Measurements from ENCODE around the gene LIMK2.
A peak's percentile ranks its signal among the peaks of the same experiment; 100 is the strongest.

The LIMK2 gene

GRCh38 chr22:31281733-31282132 is 69.6 kb downstream of the LIMK2 start:
- H3K4me3 ChIP-seq (ENCODE audit: low read depth, low read length), result no peak overlapping the region
- TF ChIP-seq, protein P1, sequence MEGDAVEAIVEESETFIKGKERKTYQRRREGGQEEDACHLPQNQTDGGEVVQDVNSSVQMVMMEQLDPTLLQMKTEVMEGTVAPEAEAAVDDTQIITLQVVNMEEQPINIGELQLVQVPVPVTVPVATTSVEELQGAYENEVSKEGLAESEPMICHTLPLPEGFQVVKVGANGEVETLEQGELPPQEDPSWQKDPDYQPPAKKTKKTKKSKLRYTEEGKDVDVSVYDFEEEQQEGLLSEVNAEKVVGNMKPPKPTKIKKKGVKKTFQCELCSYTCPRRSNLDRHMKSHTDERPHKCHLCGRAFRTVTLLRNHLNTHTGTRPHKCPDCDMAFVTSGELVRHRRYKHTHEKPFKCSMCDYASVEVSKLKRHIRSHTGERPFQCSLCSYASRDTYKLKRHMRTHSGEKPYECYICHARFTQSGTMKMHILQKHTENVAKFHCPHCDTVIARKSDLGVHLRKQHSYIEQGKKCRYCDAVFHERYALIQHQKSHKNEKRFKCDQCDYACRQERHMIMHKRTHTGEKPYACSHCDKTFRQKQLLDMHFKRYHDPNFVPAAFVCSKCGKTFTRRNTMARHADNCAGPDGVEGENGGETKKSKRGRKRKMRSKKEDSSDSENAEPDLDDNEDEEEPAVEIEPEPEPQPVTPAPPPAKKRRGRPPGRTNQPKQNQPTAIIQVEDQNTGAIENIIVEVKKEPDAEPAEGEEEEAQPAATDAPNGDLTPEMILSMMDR (IDR thresholded peaks at IDR 0.05; ENCODE audit: insufficient read depth, low read depth, low read length, missing control alignments), result no peak
- DNase-seq (ENCODE audit: low read depth), result no peak

DNA sequence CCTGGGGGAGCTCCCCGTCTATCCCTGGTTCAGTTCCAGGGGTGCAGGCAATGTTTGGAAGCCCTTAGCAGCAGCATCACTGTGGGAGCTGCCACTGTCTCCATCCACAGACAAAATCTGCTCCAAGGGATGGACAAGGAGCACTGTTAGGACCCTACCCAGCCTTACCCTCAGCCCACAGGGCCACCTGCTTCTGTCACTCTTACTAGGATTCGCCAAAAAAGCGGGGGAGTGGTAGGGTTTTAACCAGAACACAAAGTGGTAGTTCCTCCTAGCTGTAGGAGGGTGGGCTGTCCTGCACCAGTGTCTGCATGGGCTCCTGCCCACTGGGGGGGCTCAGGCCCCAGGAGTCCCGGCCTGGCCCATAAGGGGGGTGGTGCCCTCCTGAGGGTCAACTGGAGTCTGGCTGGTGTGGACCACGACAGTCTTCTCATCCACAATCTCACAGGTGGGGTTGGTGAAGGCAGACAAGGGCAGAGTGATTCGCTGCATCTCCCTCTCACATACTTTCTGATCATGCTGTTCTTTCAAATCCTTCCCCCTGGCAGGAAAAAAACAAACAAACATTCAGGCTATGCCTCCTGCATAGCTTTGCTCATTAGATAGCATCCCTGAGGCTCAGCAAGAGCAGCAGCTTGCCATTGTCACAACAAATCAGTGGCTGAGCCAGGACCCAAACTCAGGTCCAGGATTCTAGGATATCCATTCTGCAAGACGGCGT is 70.8 kb downstream of the LIMK2 start:
- TF ChIP-seq, protein P1 (IDR thresholded peaks at IDR 0.05; ENCODE audit: insufficient read depth, low read depth, low read length, missing control alignments), result no peak
- H3K4me3 ChIP-seq (ENCODE audit: low read depth, low read length), result no peak overlapping the region
- DNase-seq (ENCODE audit: low read depth), result no peak

- H3K4me3 ChIP-seq (ENCODE audit: low read depth, low read length), result no peak overlapping the region
- TF ChIP-seq, protein P1 (IDR thresholded peaks at IDR 0.05; ENCODE audit: insufficient read depth, low read depth, low read length, missing control alignments), result no peak
- no peak for DNase-seq (ENCODE audit: low read depth)
Measured at GRCh38 chr22:31284281-31285155, 72.4 kb downstream of the LIMK2 start.

GRCh38 chr22:31286360-31287255 is 74.5 kb downstream of the LIMK2 start:
- DNase-seq (ENCODE audit: low read depth), result peak; percentile 44
- TF ChIP-seq, protein P1 (IDR thresholded peaks at IDR 0.05; ENCODE audit: insufficient read depth, low read depth, low read length, missing control alignments), result no peak
- no peak overlapping the region for H3K4me3 ChIP-seq (ENCODE audit: low read depth, low read length)

DNA sequence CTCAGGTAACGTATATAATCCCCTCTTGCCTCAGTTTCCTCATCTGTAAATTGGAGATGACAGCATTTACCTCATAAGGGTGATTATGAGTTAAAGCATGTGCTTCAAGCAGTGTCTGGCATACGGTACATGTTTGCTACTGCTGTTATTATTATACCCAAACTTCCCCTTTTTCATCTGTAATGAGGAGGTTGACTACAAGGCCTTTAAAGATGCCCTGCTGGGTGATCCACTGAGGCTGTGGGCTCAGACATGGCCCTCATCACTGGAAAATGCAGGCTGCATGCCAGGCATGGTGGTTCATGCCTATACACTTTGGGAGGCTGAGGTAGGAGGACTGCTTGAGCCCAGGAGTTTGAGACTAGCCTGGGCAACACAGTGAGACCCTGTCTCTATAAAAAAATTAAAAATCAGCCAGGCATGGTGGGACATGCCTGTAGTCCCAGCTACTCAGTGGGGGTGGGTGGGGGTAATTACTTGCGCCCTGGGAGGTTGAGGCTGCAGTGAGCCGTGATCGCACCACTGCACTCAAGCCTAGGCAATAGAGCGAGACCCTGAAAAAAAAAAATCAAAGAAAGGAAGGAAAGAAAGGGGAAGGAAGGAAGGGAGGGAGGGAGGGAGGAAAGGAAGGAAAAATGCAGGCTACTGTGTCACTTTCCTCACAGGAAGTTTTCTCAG is 75.9 kb downstream of the LIMK2 start:
- TF ChIP-seq, protein P1 (IDR thresholded peaks at IDR 0.05; ENCODE audit: insufficient read depth, low read depth, low read length, missing control alignments), result no peak
- no peak for DNase-seq (ENCODE audit: low read depth)
- no peak overlapping the region for H3K4me3 ChIP-seq (ENCODE audit: low read depth, low read length)

Measured in GM12865 (cell line).